ENCODE measurements around the gene KIRREL1. TPM values are rescaled to one million over a fixed set of nuclear protein-coding genes. Genes with fewer than 3 reads are reported as not detected.

KIRREL1 gene
- total RNA-seq (2014; rRNA removed; shearing (Covaris generic)), result 35.2 and 41.0 TPM in 2 replicates
- 5.1 and 5.6 TPM in 2 replicates for polyA plus RNA-seq (2016; fragmentation: Nextera tagmentation; extraction: Ambion mirVana)
- long read RNA-seq, partial matches to known transcripts, result 1 of 1 reads
- long read RNA-seq, other reads (novel, unspliced or antisense), result 0 of 1 reads

DNA sequence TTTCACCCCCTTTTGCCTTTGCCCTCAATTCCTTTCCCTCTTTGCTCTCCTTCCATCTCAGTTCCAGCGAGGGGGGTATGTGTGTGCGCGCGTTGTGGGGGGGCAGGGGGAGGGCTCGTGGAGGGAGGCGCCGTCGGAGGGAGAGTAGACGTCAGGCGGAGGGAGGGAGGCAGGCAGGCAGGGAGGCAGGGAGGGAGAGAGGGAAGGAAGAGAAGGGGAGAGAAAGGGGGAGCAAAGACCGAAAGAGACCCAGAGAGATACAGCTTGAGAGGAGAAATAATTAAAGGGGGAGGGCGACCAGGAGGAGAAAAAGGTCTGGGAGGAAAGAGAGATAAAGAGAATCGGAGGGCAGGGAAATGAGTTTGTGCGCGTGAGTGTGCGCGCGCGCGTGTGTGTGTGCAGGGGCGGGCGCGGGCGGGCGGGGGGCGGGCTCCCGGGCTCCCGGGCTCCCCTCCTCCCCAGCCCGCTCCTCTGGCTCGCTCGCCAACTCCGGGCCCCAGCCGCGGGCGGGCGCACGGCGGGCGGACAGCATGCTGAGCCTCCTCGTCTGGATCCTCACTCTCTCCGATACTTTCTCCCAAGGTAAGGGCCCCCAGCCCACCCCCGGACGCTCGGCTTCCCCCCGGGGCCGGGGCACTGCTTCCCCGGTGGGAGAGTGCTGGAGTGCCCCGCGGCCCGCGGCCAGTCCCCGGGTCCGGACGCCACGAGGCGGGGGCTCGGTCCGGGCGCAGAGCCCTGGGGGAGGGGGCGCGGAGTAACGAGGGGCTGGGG is at the start of gene KIRREL1:
KIRREL1 (plus strand) TSS at position 499 of the 771 bp plus-strand sequence; CDS start at position 531, 32 bp downstream.
- Mint-ChIP-seq H3K36me3 (ENCODE audit: low read depth) (peaks cover 3% of the 10 kb centered on the region; the same call in 1 of the 3 replicates), H3K27ac (peak within 1 kb of the TSS; percentile 83), H3K4me1 (peaks cover 42% of the 10 kb centered on the region), H3K4me3 (peak within 1 kb of the TSS; percentile 91), H3K9me3 (no peaks in the 10 kb centered on the region), H3K27me3 (ENCODE audit: insufficient read depth, low read depth, poor library complexity) (peaks cover 20% of the 10 kb centered on the region)
- TF ChIP-seq EZH2phosphoT487 (IDR thresholded peaks at IDR 0.05; ENCODE audit: unreplicated experiment), result no peak
- peak; percentile 10; the same call in 1 of the 2 replicates for TF ChIP-seq CREB1 (CRISPR knock-in tag; IDR thresholded peaks at IDR 0.05; ENCODE audit: low read depth)
- TF ChIP-seq ZNF331 (CRISPR knock-in tag; IDR thresholded peaks at IDR 0.05; ENCODE audit: low read depth), result no peak
- Histone ChIP-seq H3K9me2 (ENCODE audit: insufficient read depth) (no peaks in the 10 kb centered on the region), H3K36me3 (ENCODE audit: insufficient read depth) (no peaks in the 10 kb centered on the region), H3K4me2 (peak within 1 kb of the TSS; percentile 93), H4K20me1 (replicated peaks; ENCODE audit: insufficient read depth) (no peaks in the 10 kb centered on the region; the same call in 1 of the 2 replicates), H3K27ac (ENCODE audit: low read depth) (no peak within 1 kb of the TSS; the same call in 1 of the 2 replicates), H3K27me3 (ENCODE audit: insufficient read depth) (0 out of 2 replicates have a peak, but pooled peaks cover 5% of the 10 kb centered on the region), H3F3A (replicated peaks; ENCODE audit: low read depth) (no peaks in the 10 kb centered on the region), H3K4me1 (ENCODE audit: insufficient read depth) (peaks cover 31% of the 10 kb centered on the region), H2AFZ (peak within 1 kb of the TSS; percentile 90), H3K4me3 (peak within 1 kb of the TSS; percentile 94), H3K79me2 (replicated peaks; ENCODE audit: insufficient read depth) (peaks cover 47% of the 10 kb centered on the region)
- DNase-seq (ENCODE audit: low spot score) (peak; percentile 77), ATAC-seq (peak; percentile 56)

GRCh38 chr1:157944663-157945280 is 48.7 kb upstream of the KIRREL1 start:
- no peak overlapping the region for H3K4me2 ChIP-seq
- no peaks in the 10 kb centered on the region for H3K9me3 Mint-ChIP-seq
- no peak overlapping the region for H3K4me3 Mint-ChIP-seq
- TF ChIP-seq STAT1 (IDR thresholded peaks at IDR 0.05; ENCODE audit: unreplicated experiment) (no peak), EZH2phosphoT487 (IDR thresholded peaks at IDR 0.05; ENCODE audit: unreplicated experiment) (no peak), POLR2AphosphoS5 (IDR thresholded peaks at IDR 0.05; ENCODE audit: low read depth) (no peak), ZNF114 (CRISPR knock-in tag; IDR thresholded peaks at IDR 0.05) (no peak), REST (IDR thresholded peaks at IDR 0.05; ENCODE audit: unreplicated experiment) (no peak), EZH2 (IDR thresholded peaks at IDR 0.05; ENCODE audit: low read depth, unreplicated experiment) (no peak)
- TF ChIP-seq, protein P1, sequence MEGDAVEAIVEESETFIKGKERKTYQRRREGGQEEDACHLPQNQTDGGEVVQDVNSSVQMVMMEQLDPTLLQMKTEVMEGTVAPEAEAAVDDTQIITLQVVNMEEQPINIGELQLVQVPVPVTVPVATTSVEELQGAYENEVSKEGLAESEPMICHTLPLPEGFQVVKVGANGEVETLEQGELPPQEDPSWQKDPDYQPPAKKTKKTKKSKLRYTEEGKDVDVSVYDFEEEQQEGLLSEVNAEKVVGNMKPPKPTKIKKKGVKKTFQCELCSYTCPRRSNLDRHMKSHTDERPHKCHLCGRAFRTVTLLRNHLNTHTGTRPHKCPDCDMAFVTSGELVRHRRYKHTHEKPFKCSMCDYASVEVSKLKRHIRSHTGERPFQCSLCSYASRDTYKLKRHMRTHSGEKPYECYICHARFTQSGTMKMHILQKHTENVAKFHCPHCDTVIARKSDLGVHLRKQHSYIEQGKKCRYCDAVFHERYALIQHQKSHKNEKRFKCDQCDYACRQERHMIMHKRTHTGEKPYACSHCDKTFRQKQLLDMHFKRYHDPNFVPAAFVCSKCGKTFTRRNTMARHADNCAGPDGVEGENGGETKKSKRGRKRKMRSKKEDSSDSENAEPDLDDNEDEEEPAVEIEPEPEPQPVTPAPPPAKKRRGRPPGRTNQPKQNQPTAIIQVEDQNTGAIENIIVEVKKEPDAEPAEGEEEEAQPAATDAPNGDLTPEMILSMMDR (conservative IDR thresholded peaks at IDR 0.05; ENCODE audit: low read depth in 2 of 2), result no peak

More at GRCh38 chr1:157944663-157945280, 48.7 kb upstream of the KIRREL1 start:
- H3K9me2 ChIP-seq (ENCODE audit: insufficient read depth), result peaks cover 10% of the 10 kb centered on the region; the same call in 1 of the 2 replicates
- Mint-ChIP-seq H3K27me3 (ENCODE audit: insufficient read depth, low read depth, poor library complexity) (no peaks in the 10 kb centered on the region), H3K36me3 (ENCODE audit: low read depth) (no peaks in the 10 kb centered on the region), H3K27ac (no peak overlapping the region), H3K4me1 (peaks cover 5% of the 10 kb centered on the region; the same call in 1 of the 3 replicates)
- DNase-seq (ENCODE audit: low spot score) (no peak), ATAC-seq (no peak)
- no peaks in the 10 kb centered on the region for H3K27me3 ChIP-seq (ENCODE audit: insufficient read depth)
- no peaks in the 10 kb centered on the region for H3K36me3 ChIP-seq (ENCODE audit: insufficient read depth)
- H3K79me2 ChIP-seq (replicated peaks; ENCODE audit: insufficient read depth), result no peaks in the 10 kb centered on the region
- H4K20me1 ChIP-seq (replicated peaks; ENCODE audit: insufficient read depth), result no peaks in the 10 kb centered on the region; the same call in 1 of the 2 replicates
- H3F3A ChIP-seq (replicated peaks; ENCODE audit: low read depth), result no peaks in the 10 kb centered on the region
- H3K4me3 ChIP-seq, result no peak overlapping the region
- H3K27ac ChIP-seq (ENCODE audit: low read depth), result no peak overlapping the region
- 0 out of 2 replicates have a peak overlapping the region, but pooled peaks have one; percentile 25 for H2AFZ ChIP-seq
- no peaks in the 10 kb centered on the region for H3K4me1 ChIP-seq (ENCODE audit: insufficient read depth)

Data from GM23338 (cell line).